Spleen (tissue), 11 donors: ENCODE data around the gene MAPK10. TPM values are rescaled to one million over a fixed set of nuclear protein-coding genes. Genes with fewer than 3 reads are reported as not detected.

ENCODE experiments used
- DNase-seq: peaks from one replicate; pipeline ENCODE4 v3.0.0-alpha.2; 2020
- H3K27ac ChIP-seq, 8 donors: fragments of 200-600 bp; sonication (generic) in 7 of 8; 1 replicate in 4 of 8; 2 replicates in 4 of 8; pipeline versions ENCODE4 v1.5.0 to v1.8.0; 2016 to 2021; ENCODE audit warnings: inconsistent platforms in 4 of 8, mild to moderate bottlenecking in 4 of 8, moderate library complexity in 1 of 8
- H3K27me3 ChIP-seq, 7 donors: fragments of 200-600 bp; sonication (generic) in 6 of 7; replicated peaks in 1 of 7; 1 replicate in 4 of 7; 2 replicates in 3 of 7; pipeline versions ENCODE4 v1.5.0 to v1.8.0; 2016 to 2021; ENCODE audit warnings: inconsistent platforms in 3 of 7, mild to moderate bottlenecking in 1 of 7
- H3K36me3 ChIP-seq, 6 donors: fragments of 200-600 bp; sonication (generic) in 5 of 6; 1 replicate in 4 of 6; 2 replicates in 2 of 6; pipeline versions ENCODE4 v1.5.0 to v1.8.0; 2016 to 2021; ENCODE audit warnings: inconsistent platforms in 2 of 6
- H3K4me1 ChIP-seq, 6 donors: fragments of 200-600 bp; sonication (generic) in 5 of 6; 1 replicate in 3 of 6; 2 replicates in 3 of 6; pipeline versions ENCODE4 v1.5.0 to v1.8.0; 2016 to 2021; ENCODE audit warnings: inconsistent platforms in 3 of 6
- H3K4me3 ChIP-seq, 8 donors: fragments of 200-600 bp; sonication (generic) in 7 of 8; 1 replicate in 4 of 8; 2 replicates in 4 of 8; pipeline versions ENCODE4 v1.5.0 to v1.8.0; 2016 to 2021; ENCODE audit warnings: inconsistent platforms in 4 of 8, mild to moderate bottlenecking in 4 of 8, moderate library complexity in 2 of 8
- H3K9me3 ChIP-seq, 8 donors: fragments of 200-600 bp; sonication (generic) in 7 of 8; 1 replicate in 4 of 8; 2 replicates in 4 of 8; pipeline versions ENCODE4 v1.5.0 to v1.8.0; 2016 to 2021; ENCODE audit warnings: inconsistent platforms in 4 of 8
- CTCF ChIP-seq, 11 experiments: fragments of 200-600 bp in 7 of 11; fragments of 450-650 bp in 4 of 11; sonication (generic) in 4 of 11; IDR thresholded peaks in 8 of 11; conservative IDR thresholded peaks in 3 of 11; 1 replicate in 7 of 11; 2 replicates in 4 of 11; pipeline versions ENCODE4 v1.4.0 to v1.8.0; 2016 to 2021; ENCODE audit warnings: antibody characterized with exemption in 11 of 11, inconsistent platforms in 4 of 11, mild to moderate bottlenecking in 1 of 11
- POLR2A ChIP-seq, 3 donors: fragments of 450-650 bp; IDR thresholded peaks; one replicate each; pipeline ENCODE4 v1.5.1; 2017; ENCODE audit warnings: antibody characterized with exemption in 3 of 3, mild to moderate bottlenecking in 1 of 3
- POLR2AphosphoS5 ChIP-seq, 3 donors: sonication (generic); formaldehyde crosslinking; IDR thresholded peaks; one replicate each; pipeline ENCODE4 v1.5.1; 2017; ENCODE audit warnings: antibody characterized with exemption in 3 of 3
- whole genome bisulfite sequencing, 5 donors: extraction: QIAGEN DNeasy Blood & Tissue Kit in 3 of 5; methylation state at CpG; one replicate each; pipeline versions ENCODE4 v1.1.5 to v1.1.7; 2013 to 2018; 5-methylcytosine and 5-hydroxymethylcytosine counted together
- intact Hi-C: fragments of 100-400 bp; cut with DNase I; formaldehyde crosslinking; loops from one replicate; pipeline ENCODE4 v1.15.0; 2023; ENCODE audit warnings: low total_unique reads
- polyA plus RNA-seq, 3 donors: library from polyadenylated mRNA; stranded (reverse); fragments of 200-250 nt; gene quantifications; one replicate each; pipeline ENCODE4 v1.2.1, GENCODE V29; 2013
- small RNA-seq, 4 donors: library from RNA; depleted of rRNA; stranded (forward); fragments of <200 nt; gene quantifications; one replicate each; pipeline ENCODE3, GENCODE V24; 2016
- total RNA-seq, 7 donors: library from RNA; depleted of rRNA in 3 of 7; stranded (reverse); fragments of >200 nt in 3 of 7; fragmentation: NEBNext Ultra II Directional in 4 of 7; extraction: Animal tissue kit (Norgen Biotek cat#: 25700) in 4 of 7; gene quantifications; one replicate each; pipeline versions ENCODE4 v1.1.0 to v1.2.1, GENCODE V29; 2016 to 2021
- donor health status: healthy with polysubstance abuse.
- donor health status: DM: no; HTN: no; CAD: no; lungs with moderate emphysema.
- donor health status: DM: no; HTN: no; CAD: no.
- donor health status: Bipolar disorder and iron deficiency.
- donor health status: healthy.
- donor health status: DM: no; HTN: no; CAD: no.
- donor health status: DM: yes; HTN: yes; CAD: no.

The MAPK10 gene
- total and polyA plus RNA-seq, 10 donors, result 3.0 to 40.6 (median 15.2) TPM

GRCh38 chr4:85942107-85942506 lies 417.7 kb downstream of the MAPK10 start:
- H3K9me3 ChIP-seq, result peaks cover 0 to 5% (median 0%) of the 10 kb centered on the region in 8 donors
- H3K4me1 ChIP-seq, result no peaks in the 10 kb centered on the region
- no peaks in the 10 kb centered on the region for H3K27me3 ChIP-seq
- intact Hi-C loops, result no loop called here
- no peak overlapping the region for H3K27ac ChIP-seq
- 85 to 91% (median 90%) methylated on average over 5 of the region's 5 CpGs for WGBS, 5 donors
- DNase-seq, result no peak
- TF ChIP-seq CTCF (IDR thresholded peaks at IDR 0.05 in 8 of 11, conservative IDR thresholded peaks at IDR 0.05 in 3 of 11), result no peak
- TF ChIP-seq POLR2A (IDR thresholded peaks at IDR 0.05), result no peak
- no peak for TF ChIP-seq POLR2AphosphoS5 (IDR thresholded peaks at IDR 0.05)
- H3K36me3 ChIP-seq, result peaks cover 0 to 24% (median 7%) of the 10 kb centered on the region in 6 donors
- no peak overlapping the region for H3K4me3 ChIP-seq

DNA sequence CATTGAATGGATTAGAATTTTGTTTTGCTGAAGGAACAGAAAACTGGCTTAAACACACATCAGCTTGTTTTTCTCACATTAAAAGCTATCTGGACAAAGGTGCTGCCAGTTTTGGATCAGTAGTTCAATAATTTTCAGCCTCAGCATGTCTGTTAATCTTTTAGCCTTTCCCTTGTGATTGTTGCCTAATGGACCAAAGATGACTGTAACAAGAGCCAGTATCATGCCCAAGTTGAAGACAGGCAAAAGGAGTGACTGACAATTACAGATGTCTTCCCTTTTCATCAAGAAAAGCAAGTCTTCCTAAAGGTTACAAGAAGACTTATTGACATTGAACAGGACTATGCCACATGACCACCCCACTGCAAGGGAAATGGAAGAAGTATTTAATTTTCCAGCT lies 419.7 kb downstream of the MAPK10 start:
- intact Hi-C loops, result no loop called here
- no peak for TF ChIP-seq POLR2A (IDR thresholded peaks at IDR 0.05)
- TF ChIP-seq POLR2AphosphoS5 (IDR thresholded peaks at IDR 0.05), result no peak
- no peak for TF ChIP-seq CTCF (IDR thresholded peaks at IDR 0.05 in 8 of 11, conservative IDR thresholded peaks at IDR 0.05 in 3 of 11)
- Histone ChIP-seq H3K27me3 (no peaks in the 10 kb centered on the region), H3K9me3 (peaks cover 0 to 5% (median 0%) of the 10 kb centered on the region in 8 donors), H3K27ac (no peak overlapping the region), H3K4me3 (no peak overlapping the region), H3K4me1 (no peaks in the 10 kb centered on the region), H3K36me3 (peaks cover 0 to 24% (median 7%) of the 10 kb centered on the region in 6 donors)
- DNase-seq, result no peak

Small RNA genes within 50 kb of the gene (small RNA-seq; reads per million reads assigned to genes)
- gene RN7SKP96, result 0 reads per million in 4 donors

Other genes with a start within 250 kb of the MAPK10 start
- gene PTPN13, start 234.3 kb upstream of the MAPK10 start, total RNA-seq, result 10 to 100 TPM in 5 of 7 donors, 1 to 10 TPM in 2; 9.3 to 20.1 (median 12.3) TPM
- under 1 TPM; 0.57 to 0.90 (median 0.59) TPM for gene PTPN13, start 234.3 kb upstream of the MAPK10 start, polyA plus RNA-seq